A549 treated with Mapracorat at 1 μM for 4 hours (cell line): ENCODE measurements around the gene PLD5. TPM values are rescaled to one million over a fixed set of nuclear protein-coding genes. Genes with fewer than 3 reads are reported as not detected.

Experiments used
- total RNA-seq: library from RNA; stranded (reverse); fragments of 200-300 nt; extraction: Qiagen RNA extraction; gene quantifications from 5 replicates; pipeline ENCODE4 v1.2.3, GENCODE V29; 2022

PLD5 gene
- 1.5 to 2.7 TPM (median 2.0 TPM) in 5 replicates for total RNA-seq

DNA sequence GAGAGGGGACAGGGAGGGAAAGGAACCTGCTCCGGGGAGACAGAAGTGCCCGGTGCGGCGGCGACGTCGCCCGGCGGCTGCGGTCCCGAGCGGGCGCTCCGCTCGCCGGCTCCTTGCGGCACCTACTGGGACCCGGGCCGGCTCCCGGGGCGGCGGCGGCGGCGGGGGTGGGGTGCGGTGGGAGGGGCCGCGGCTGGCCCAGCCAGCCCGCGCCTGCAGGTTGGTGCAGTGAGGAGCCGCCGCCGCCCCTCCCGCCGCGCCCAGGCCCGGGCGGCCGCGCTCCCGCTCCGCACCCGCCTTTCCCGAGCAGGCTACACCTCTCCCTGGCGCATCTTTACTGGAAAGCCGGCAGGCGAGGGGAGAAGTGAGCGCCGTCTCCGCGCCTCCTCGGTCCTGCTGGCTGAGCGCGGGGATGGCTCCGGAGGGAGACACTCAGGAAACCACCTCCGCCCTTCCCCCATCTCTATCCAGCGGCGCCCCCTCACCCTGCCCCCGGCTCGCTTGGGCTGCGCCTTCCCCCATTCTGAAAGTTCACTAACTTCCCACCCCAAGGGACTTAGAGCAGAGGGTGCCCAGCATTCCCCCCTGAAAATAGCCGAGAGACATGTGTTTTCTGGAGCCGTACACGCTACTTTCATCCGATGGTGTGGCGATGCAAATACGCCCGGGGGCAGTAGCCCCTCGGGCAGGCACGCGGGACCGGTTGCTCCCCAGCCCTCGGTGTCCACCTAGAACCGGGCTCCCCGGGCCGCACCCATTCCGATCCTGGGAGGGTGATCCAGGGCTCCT, at the start of gene PLD5:
Gene PLD5, minus strand, starts transcription at position 127 of the 789 bp plus-strand sequence.

